Measurements from ENCODE around the gene GMIP.
A peak's percentile ranks its signal among the peaks of the same experiment; 100 is the strongest.
"Not testable (repeated sequence)": the region's sequence is repeated elsewhere in the genome, so short reads cannot be mapped to it uniquely, and the experiment has no call there.

Gene GMIP

DNA sequence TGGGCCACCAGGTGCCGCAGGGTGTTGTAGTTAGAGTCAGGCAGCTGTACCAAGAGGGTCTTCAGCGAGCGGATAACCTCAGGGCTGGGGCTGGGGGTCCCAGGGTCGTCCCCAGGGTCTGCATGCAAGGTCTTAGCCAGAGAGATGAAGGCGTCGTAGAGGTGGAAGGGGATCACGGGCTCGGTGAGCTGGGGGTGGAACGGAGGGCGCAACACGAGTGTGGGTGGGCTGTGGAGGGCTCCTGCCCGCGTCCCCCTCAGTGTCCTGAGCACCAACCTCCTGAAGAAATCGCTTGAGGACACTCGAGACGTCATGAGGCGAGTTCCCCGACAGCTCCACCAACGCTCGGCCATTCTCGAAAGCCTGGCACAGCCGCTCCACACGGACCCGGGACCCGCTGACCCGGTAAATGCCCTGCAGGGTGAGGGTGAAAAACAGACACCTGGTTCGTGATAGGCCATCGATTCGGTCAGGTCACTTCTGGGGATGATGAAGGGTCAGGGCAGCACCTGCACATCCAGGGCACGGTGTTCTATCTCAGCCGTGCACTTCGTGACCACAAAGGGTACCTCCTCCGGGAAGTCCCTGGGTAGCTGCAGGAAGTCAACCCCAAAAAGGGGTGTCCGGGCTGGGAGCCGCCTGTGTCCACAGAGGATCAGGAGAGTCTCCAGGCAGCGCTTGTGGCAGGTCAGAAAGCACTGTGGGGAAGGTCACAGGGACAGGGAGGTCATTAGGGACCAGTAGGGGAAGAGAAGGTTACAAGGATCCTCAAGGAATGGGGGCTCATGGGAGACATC lies 8.7 kb downstream of the GMIP start:
- DNase-seq, result no peak

DNA sequence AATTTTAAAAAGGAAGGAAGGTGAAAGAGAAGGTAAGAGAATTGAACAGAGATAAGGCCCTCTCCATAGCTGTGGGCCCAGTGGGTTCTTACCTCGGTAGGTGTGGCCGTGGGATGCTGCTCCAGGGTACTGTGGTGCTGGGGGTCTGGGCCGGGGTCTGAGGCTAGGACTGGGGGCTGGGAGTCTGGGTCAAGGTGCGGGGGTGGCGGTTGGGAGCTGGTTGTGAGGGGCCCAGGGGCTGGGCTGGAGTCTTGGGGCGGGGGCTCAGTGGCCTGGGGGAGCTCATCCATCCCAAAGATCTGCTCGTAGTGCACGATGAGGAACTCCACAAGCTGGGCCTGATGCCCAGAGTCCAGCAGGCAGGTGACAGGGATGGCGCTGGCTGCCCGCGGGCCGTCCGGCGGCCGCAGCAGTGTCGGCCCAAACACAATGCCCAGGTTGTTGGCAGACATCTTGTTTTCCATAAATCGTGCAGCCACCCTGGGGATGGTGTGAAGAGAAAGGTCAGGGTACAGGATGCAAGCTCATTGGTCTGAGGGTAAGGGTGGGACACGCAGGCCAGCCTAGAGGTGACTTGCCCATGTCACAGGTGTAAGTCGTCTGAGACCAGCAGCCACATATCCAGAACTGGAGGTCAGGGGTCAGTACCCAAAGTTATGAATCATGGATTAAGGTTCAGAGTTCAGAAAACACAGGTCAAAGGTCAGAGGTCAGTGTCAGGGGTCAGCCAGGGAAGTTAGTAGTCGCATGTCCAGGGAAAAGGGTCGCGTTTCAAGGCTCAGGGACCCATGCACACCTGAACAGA lies 9.5 kb downstream of the GMIP start:
- no peak for DNase-seq

DNA sequence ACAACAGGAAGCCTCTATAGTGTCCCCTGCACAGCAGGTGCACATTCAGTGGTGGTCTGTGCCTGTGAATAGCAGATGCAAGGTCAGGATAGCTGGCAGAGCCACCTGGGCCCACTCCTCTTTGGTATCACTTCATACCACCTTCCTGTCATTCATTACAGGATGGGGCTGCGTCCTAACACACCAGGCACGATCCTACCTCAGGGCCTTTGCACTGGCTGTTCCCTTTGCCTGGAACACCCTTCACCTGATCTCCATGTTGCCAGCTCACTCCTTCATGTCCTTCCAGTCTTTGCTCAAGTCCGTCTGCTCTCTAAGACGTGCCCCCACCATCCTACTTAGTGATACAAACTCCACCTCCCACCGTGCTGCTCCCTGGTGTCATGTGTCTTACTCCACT lies 10.8 kb downstream of the GMIP start:
- DNase-seq, result no peak

DNA sequence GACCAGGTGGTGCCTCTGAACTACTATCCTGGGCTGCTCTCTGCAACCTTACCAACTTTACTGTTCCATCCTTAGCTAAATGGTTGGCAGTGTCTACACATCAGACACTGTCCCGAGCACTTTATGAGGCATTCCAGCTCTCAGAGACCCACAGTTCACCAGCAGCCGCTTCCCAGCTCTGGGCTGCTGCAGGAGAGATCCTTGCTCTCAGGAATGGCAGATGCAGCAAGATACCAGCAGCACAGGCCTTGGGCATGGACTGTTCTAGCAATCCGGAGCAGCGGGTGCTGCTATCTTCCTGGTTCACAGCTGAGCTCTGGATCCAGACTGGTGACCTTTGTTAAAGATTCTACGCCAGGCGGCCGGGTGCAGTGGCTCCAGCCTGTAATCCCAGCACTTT lies 12.1 kb downstream of the GMIP start:
- no peak for DNase-seq

DNA sequence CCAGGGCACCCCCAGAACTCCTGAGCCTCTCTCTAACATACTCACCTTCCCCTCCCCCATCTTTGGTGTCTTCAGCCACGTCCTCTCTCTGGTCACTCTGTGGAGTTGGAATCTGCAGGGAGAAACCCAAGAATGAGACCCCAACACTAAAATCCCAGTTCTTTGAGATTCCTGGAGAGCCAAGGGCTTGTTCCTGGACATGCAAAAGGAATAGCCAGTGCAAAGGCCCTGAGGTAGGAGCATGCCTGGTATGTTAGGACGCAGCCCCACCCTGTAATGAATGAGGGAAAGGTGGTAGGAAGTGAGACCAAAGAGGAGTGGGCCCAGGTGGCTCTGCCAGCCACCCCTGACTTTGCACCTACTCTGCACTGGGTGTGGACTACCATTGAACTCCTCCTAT lies 13.0 kb downstream of the GMIP start:
- no peak for DNase-seq

DNA sequence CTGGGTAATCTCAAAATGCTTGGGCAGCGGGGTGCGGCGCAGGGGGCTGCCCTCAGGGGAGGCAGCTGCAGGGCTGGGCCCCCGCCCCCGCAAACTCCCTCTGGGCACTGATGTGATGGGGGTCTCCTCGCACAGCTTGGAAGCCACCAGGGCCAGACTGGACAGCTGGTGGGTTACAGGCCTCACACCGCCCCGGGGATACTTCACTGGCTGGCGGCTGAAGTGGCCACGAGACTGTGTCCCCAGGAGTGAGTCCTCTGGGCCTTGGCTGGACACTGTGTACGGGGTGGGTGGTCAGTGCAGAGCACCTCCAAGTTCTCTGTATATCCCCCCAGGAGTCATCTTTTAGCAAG lies 13.4 kb downstream of the GMIP start:
- DNase-seq, result no peak

DNA sequence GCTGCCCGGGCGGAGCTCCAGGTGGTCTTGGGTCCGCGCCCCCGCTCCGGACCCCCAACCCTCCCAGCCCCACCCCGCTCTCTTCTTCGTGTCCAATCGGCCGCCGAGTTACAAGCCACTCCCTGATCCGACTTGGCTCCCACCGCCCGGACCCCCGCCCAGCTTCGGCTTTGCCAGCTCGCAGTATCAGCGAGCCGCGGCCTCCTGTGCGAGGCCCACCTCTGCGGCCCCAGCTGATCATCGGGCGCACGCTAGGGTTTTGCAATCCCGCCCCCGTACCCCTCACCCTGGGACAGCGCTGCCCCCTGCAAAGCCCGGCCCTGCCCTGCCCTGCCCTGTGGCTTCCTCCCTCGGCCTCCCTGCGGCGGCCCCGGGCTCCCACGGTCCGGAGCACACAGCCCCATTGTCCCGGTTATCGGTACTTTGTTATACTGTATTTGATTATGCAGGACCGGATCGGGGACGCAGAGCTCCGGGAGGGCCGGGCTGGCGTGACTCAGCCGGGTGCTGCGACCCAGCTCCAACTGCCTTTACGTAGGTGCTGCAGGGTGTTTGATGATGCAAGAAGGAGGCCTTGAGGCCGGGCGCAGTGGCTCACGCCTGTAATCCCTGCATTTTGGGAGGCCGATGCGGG lies 14.8 kb downstream of the GMIP start:
- DNase-seq, result peak in 1 of 2 donors; percentile 54

DNA sequence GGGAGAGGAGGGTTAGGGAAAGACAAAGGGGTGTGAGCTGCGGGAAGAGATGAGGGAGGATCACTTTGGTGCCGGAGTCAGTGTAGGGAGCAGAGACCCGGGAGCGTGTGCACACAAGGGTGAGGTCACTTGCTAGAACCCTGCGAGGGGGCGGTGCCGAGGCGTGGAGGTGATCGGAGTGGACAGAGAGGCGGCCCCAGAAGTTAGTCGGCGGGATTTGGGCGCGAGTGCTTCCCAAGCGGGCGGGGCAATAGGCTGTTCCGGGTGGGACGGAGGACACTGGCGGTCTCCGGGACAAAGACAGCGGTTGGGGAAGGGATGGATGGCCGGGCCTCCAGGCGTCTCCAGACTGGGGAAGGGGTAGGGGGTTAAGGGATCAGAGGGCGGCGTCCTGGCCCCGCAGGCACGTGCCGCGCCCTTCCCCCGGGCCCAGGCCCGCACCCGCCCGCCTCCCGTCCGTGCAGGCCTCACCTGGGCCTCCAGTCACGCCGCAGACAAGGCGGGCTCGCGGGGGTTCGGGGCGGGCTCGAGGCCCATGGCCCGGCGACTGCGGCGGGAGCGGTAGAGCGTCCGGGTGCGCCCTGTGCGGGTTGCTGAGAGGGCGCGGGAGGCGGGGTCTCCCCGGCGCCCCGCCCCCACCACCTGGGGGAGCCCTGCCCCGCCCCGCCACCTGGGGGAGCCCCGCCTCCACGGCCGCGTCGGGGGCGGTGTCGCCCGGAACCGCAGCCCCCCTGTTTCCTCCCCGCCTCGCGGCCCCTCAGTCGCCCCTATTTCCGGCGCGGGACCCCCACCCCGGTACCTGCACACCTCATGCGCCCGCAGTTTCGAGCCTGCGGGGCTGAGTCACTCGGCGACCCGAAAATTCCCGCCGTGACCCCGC lies 15.6 kb downstream of the GMIP start, which contains the start of gene LPAR2:
LPAR2 (minus strand) TSS at position 600 of the 880 bp plus-strand sequence. CDS start 945 bp downstream, outside the sequence.
- DNase-seq, result peak; percentile 80 to 84

DNA sequence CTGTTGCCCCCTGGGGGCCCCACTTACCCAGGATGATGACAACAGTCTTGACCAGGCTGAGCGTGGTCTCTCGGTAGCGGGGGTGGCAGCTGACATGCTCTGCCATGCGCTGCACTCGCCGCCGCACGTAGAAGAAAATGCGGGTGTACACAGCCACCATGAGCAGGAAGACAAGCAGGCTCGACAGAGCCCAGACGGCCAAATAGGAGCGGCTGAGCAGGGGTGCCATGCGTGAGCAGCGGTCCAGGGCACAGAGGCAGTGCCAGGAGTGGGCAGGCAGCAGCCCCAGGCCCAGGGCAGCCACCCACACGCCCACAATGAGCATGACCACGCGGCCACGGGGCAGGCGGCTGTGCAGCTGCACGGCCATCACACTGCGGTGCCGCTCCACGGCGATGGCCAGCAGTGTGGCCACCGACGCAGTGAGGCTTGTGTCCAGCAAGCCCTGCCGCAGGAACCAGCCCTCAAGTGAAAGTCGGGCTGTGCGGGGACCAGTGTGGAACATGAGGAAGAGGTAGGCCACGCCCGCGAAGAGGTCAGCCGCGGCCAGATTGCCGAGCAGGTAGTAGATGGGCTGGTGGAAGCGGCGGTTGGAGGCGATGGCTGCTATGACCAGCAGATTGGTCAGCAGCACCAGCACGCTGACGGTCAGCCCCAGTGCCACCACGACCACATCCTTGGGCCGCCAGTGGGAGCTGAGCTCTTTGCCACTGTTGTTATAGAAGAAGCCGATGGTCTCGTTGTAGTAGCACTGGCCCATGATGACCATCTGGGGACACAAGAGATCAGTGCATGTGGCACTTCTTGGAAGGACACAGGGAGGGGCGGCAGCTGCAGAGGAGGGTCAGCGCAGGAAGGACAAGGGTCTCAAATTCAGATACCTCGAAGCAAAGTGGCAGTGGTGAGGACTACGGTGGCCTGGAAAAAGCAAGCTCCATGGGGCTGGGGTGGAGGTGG lies 16.7 kb downstream of the GMIP start:
- DNase-seq, result no peak

DNA sequence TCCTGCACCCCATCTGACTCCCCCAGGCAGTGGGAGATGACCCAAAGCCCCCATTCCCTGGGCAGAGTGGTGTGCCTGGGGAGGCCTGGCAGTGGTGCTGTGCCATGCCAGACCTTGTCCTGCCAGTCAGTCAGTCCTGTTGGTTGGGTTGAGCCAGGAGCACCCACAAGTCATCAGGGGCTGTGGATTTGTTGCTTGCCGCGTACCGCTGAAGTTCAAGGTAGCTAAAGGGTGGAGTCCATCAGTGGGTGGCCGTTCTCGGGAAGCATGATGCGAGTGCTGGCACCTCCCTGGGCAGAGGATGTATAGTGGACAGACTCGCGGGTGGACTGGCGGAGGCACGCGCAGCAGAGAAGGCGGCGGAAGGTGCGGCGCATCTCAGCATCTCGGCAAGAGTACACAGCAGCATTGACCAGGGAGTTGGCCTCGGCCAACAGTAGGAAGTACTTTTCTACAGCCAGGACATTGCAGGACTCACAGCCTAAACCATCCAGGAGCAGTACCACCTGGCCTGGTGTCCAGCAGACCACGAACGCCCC lies 19.4 kb downstream of the GMIP start:
- DNase-seq, result no peak

DNA sequence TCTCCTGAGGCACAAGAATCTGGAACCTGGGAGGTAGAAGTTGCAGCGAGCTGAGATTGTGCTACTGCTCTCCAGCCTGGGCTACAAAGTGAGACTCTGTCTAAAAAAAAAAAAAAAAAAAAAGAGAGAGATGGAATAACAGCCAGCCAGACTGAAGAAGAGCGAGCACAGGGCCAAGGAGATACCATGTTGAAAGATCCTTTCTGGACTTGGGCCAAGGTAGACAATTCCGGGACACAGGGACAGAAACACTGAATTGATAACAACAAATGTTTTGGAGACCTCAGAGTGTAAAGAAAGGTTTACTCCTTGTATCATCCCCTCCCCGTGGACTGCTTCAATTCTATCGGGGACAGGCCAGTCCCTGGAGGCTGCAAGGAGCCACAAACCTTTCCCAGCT lies 20.1 kb downstream of the GMIP start:
- no peak for DNase-seq

DNA sequence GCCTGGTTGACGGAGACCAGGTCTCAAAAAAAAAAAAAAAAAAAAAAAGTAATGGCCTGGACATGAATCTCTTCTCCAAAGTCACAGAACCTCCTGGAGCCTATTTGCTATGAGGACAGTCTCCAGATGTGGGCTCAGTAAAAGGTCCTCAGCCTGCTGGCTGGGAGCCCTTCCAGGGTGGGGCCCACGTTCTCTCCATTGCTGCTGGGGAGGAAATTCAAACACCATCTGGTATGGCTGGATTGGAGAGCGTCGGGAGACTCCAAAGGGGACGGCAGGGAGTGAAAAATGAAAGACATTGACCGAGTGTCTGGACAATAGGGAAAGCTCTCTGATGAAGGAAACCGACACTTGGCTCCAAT lies 23.6 kb downstream of the GMIP start:
- no peak for DNase-seq

DNA sequence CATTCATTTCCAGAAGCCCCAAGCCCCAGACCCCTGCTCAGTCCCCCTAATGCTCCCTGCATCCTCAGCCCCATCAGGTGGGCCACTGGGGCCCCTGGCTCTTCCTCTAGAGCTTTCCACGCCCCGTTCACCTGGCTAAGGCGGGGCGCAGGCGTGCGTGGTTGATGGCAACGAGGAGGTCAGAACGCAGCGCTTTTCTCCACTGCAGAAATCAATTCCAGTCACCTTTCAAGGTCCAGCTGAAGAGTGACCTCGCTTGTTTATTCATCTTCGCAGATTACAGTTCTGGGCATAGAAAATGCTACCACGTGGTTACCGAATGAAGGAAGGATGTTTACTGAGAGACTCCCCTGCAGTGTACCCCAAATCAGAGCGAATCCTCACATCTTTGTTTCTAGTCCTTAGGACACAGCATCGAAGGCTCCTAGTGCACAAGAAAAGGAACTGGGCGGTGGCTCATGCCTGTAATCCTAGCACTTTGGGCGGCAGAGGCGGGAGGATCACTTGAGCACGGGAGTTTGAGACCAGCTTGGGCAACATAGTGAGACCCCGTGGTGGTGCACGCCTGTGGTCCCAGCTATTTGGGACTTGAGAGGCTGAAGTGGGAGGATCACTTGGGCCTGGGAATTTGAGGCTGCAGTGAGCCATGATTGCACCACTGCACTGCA lies 24.1 kb downstream of the GMIP start:
- DNase-seq, result no peak

DNA sequence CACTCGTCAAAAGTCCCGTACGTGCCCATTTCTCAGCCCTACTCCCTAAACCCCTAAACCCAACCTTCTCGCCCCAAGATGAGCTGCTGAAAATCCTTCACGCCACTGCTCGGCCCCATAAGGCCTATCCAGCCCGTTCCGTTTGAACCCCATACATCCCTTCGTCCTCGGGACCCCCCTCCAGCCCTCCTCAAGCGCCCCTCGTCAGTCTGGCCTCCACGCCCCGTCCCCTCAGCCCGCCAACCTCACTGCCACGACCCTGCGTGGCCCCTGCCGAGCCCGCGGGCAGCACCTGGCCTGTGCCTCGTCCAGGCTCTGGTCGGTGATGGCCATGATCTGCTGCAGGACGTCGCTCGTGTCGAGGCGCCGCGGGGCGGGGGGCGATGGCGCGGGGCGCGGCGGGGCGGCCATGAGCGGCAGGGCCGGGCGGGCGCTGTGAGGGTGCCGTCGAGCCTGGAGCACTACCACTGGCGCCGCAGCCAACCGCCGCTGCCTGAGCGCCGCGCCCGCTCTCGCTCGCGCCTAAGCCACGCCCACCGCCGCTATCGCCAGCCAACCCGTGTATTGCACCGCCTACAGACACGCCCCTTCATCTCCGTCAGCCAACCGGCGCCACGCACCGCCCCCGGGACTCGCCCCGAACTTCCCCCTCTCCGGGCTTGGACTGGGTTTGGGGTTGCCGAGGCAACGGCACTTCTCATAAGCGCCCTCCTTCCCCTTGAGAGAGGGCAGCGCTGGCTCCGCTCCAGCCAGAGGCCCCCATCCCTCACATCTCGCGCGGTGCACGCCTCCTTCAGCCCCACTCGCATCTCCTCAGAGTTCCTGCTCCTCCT lies 25.0 kb downstream of the GMIP start, which contains the start of gene PBX4:
PBX4 (minus strand) TSS at position 469 of the 833 bp plus-strand sequence; CDS start at position 411, 58 bp downstream.
- peak; percentile 99 for DNase-seq

DNA sequence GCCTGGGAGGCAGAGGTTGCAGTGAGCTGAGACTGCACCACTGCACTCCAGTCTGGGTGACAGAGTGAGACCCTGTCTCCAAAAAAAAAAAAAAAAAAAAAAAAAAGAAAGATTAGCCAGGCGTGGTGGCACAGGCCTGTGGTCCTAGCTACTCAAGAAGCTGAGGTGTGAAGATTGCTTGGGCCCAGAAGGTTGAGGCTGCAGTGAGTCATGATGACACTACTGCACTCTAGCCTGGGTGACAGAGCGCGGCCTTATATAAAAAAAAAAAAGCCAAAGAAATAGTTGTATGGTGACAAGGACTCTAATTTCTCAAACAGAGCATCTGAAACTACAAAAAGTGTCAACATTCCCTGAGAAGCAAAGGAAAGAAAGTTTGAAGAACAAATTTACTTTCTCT lies 28.4 kb downstream of the GMIP start:
- peak; percentile 65 to 70 for DNase-seq

DNA sequence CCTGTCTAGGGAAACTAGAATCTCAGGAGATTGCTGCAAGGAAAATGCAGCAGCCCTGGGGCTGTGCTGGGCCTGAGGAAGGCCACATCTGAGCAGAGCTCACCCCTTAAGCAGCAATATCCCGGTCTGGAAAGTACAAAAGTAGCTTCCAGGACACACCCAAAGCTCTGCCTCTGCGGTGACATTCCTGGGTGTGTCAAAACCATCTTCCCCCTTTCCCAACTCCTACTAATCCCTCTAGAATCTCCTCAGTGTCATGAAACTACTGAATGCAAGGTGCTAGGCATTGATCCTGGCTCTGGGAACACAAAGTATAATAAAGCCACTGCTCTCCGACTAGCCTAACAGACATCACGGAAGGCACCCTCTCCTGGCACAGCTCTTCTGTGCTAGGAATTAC lies 30.0 kb downstream of the GMIP start:
- DNase-seq, result no peak

DNA sequence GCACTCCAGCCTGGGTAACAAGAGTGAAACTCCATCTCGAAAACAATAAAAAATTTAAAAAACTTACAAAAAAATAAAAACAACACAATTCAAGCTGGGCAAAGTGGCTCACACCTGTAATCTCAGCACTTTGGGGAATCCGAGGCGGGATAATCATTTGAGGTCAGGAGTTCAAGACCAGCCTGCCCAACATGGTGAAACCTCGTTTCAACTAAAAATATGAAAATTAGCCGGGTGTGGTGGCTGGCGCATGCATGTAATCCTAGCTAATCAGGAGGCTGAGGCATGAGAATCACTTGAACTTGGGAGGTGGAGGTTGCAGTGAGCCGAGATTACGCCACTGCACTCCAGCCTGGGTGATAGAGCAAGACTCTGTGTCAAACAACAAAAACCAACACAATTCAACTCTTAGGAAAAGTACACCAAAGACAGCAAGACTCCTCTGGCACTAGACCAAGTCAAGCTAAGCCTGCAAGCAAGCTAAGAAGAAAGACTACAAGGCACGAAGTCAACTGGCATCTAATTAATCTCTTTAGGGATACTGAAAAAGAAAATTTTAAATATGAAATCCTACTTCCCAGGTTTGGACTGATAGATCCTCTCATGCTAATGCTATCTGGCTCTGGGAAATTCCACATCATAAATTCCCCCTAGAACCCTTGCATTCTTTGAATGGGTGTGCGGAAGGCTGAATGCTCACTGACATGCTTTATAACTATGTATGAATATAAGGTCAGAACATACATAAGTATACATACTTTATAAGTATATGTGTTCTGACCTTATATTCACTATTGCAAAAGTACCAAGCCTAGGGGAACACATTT lies 32.9 kb downstream of the GMIP start:
- no peak for DNase-seq

DNA sequence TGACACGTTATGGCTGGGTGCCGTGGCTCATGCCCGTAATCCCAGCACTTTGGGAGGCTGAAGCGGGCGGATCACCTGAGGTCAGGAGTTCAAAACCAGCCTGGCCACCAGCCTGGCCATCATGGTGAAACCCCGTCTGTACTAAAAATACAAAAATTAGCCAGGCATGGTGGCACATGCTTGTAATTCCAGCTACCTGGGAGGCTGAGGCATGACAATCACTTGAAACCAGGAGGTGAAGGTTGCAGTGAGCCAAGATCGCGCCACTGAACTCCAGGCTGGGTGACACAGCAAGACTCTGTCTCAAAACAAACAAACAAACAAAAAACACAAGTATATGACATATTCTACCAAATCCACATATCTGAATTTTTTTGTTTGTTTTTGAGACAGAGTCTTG lies 36.8 kb downstream of the GMIP start:
- not testable (repeated sequence) for DNase-seq

DNA sequence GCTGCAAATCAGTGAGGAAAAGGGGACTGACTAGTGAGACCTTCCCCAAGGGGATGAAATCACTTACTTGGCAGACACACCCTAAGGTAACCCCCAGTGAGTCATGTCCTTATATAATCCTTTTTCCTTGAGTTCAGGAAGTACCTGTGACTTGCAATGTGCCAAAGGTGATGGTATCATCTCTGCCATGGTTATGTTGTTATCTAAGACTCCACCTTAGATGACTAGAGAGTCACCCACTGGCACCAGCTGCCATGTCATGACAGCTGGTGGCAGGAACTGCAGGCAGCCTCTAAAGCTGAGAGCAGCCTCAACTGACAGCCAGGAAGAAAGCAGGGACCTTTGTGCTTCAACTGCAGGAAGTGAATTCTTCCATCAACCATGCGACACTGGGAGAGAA lies 37.4 kb downstream of the GMIP start:
- peak; percentile 63 to 76 for DNase-seq

Measured in CD4-positive, alpha-beta T cell treated with Interleukin-1 beta for 1 hour (primary cell).